Sigmoid colon (tissue), 4 donors: ENCODE measurements around the gene GANAB.

Experiments used
- EP300 ChIP-seq, 4 donors: sonication (generic); formaldehyde crosslinking; IDR thresholded peaks; one replicate each; pipeline ENCODE4 v1.6.1; 2017; ENCODE audit warnings: antibody characterized with exemption in 4 of 4
- POLR2A ChIP-seq, 2 donors: fragments of 450-650 bp; IDR thresholded peaks; one replicate each; pipeline ENCODE4 v1.6.1; 2016; ENCODE audit warnings: antibody characterized with exemption in 2 of 2, mild to moderate bottlenecking in 2 of 2, moderate library complexity in 2 of 2

DNA sequence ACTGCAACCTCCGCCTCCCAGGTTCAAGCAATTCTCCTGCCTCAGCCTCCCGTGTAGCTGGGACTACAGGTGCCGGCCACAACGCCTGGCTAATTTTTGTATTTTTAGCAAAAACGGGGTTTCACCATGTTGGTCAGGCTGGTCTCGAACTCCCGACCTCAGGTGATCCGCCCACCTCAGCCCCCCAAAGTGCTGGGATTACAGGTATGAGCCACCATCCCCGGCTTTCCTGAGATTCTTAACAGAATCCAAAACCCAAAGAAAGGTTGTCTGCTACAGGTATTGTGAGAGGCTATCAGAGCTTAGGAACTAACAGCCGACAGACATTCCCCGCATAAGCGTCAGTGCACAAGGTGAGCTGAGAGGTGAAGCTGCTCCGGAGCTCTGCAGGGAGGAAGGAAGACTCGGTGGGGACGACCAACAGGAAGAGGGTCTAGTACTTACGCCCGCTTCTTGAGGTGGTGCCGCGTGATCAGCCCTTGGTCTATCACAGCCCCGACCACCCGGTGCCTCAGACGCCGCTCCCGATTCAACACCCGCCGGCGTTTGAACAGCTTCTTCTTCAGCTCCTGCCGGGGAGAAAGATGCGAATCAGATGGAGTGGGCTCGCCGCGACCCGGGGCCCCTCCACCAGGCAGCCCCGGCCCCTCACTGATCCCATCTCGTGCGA is 18.1 kb upstream of the GANAB start:
- TF ChIP-seq EP300 (IDR thresholded peaks at IDR 0.05), result no peak
- no peak for TF ChIP-seq POLR2A (IDR thresholded peaks at IDR 0.05)
